MM.1S (cell line): ENCODE results near the gene TM7SF3.

Experiments
- CTCF ChIP-seq: fragments of 300-600 bp; sonication (generic); IDR thresholded peaks from 2 replicates; pipeline ENCODE4 v1.5.1; 2016; ENCODE audit warnings: antibody characterized with exemption, low read length, mixed read lengths
- EZH2 ChIP-seq: fragments of 300-600 bp; sonication (generic); optimal IDR thresholded peaks from 2 replicates; pipeline ENCODE3; 2017; ENCODE audit warnings: low read depth, mild to moderate bottlenecking, antibody characterized with exemption, low read length, mixed read lengths
- EZH2phosphoT487 ChIP-seq: fragments of 300-600 bp; sonication (generic); IDR thresholded peaks from 2 replicates; pipeline ENCODE4 v1.6.1; 2018; ENCODE audit warnings: antibody characterized with exemption, low read length

DNA sequence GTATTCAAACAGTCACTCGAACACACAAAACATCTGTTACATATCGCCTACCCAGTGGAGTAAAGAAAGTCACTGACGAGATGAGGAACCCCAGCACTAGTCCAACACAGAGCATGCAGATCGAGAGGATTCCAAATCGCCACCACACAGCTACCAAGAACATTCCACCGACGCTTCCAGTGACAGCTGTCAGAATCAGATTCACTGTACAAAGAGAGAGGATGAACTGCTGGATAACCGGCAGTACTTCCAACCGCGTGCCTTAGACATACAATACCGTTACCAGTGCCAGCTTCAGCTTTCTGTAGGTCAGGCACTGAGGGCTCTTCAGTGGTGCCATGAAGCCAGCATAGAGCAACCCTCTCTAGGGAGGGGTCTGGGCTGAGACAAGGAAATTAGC lies 34.5 kb downstream of the TM7SF3 start:
- no peak for TF ChIP-seq CTCF
- no peak for TF ChIP-seq EZH2phosphoT487
- TF ChIP-seq EZH2 = no peak
